CD14-positive monocyte (primary cell): ENCODE measurements around the gene CHRNB2. TPM values are rescaled to one million over a fixed set of nuclear protein-coding genes. Genes with fewer than 3 reads are reported as not detected.
A peak's percentile ranks its signal among the peaks of the same experiment; 100 is the strongest.

Experiments used
- DNase-seq, 3 donors: peaks; one replicate each; pipeline ENCODE4 v3.0.0-alpha.2; 2011 to 2022
- H2AFZ ChIP-seq: 2 replicates; pipeline ENCODE4 v1.6.0; 2012; ENCODE audit warnings: mild to moderate bottlenecking, low read depth, low read length, inconsistent platforms; ENCODE audit not compliant: insufficient read depth, poor library complexity, severe bottlenecking
- H3K27ac ChIP-seq, 2 donors: 1 replicate in 1 of 2; 2 replicates in 1 of 2; pipeline ENCODE4 v1.5.1; 2012 to 2013; ENCODE audit warnings: low read length in 2 of 2, control low read depth in 1 of 2, inconsistent platforms in 1 of 2, low read depth in 1 of 2, mild to moderate bottlenecking in 1 of 2
- H3K27me3 ChIP-seq, 2 donors: one replicate each; pipeline versions ENCODE4 v1.6.0 to v1.6.1; 2011 to 2013; ENCODE audit warnings: low read length in 2 of 2; ENCODE audit not compliant: control insufficient read depth in 2 of 2, insufficient read depth in 2 of 2
- H3K36me3 ChIP-seq, 2 donors: replicated peaks in 1 of 2; 1 replicate in 1 of 2; 2 replicates in 1 of 2; pipeline versions ENCODE4 v1.5.1 to v1.6.1; 2012 to 2013; ENCODE audit warnings: low read length in 2 of 2, control low read depth in 1 of 2, inconsistent platforms in 1 of 2, mild to moderate bottlenecking in 1 of 2; ENCODE audit not compliant: insufficient read depth in 2 of 2, control insufficient read depth in 1 of 2
- H3K4me1 ChIP-seq, 2 donors: 1 replicate in 1 of 2; 2 replicates in 1 of 2; pipeline versions ENCODE4 v1.5.1 to v1.6.1; 2012 to 2013; ENCODE audit warnings: low read length in 2 of 2, control low read depth in 1 of 2, inconsistent platforms in 1 of 2, mild to moderate bottlenecking in 1 of 2, moderate library complexity in 1 of 2; ENCODE audit not compliant: insufficient read depth in 2 of 2, control insufficient read depth in 1 of 2
- H3K4me2 ChIP-seq: replicated peaks from 2 replicates; pipeline ENCODE3; 2012; ENCODE audit warnings: low read length, moderate library complexity, mild to moderate bottlenecking; ENCODE audit not compliant: poor library complexity, severe bottlenecking; ENCODE audit errors: extremely low read depth
- H3K4me3 ChIP-seq, 3 experiments: fragments of 200-600 bp in 1 of 3; sonication (generic) in 1 of 3; replicated peaks in 1 of 3; 1 replicate in 2 of 3; 2 replicates in 1 of 3; pipeline ENCODE4 v1.5.1; 2011 to 2013; ENCODE audit warnings: low read length in 3 of 3, mild to moderate bottlenecking in 3 of 3, control low read depth in 2 of 3, low read depth in 2 of 3, inconsistent platforms in 1 of 3, moderate library complexity in 1 of 3
- H3K79me2 ChIP-seq: 2 replicates; pipeline ENCODE4 v1.6.0; 2012; ENCODE audit warnings: mild to moderate bottlenecking, control low read depth, inconsistent platforms, low read length, moderate library complexity; ENCODE audit not compliant: insufficient read depth
- H3K9ac ChIP-seq: 2 replicates; pipeline ENCODE4 v1.6.0; 2017; ENCODE audit warnings: low read length, mild to moderate bottlenecking; ENCODE audit not compliant: insufficient read depth, poor library complexity, severe bottlenecking
- H3K9me3 ChIP-seq, 2 donors: replicated peaks in 1 of 2; 1 replicate in 1 of 2; 2 replicates in 1 of 2; pipeline versions ENCODE4 v1.5.1 to v1.6.1; 2012 to 2013; ENCODE audit warnings: low read length in 2 of 2, control low read depth in 1 of 2; ENCODE audit not compliant: control insufficient read depth in 1 of 2, insufficient read depth in 1 of 2
- H4K20me1 ChIP-seq: 2 replicates; pipeline ENCODE4 v1.6.0; 2012; ENCODE audit warnings: mild to moderate bottlenecking, low read length, control low read depth, moderate library complexity; ENCODE audit not compliant: insufficient read depth
- H3K27ac Mint-ChIP-seq, 7 donors: one replicate each; pipeline ENCODE4 v1.8.0; 2020; ENCODE audit warnings: mild to moderate bottlenecking in 7 of 7, mixed read lengths in 7 of 7, moderate library complexity in 6 of 7, inconsistent platforms in 2 of 7
- H3K27me3 Mint-ChIP-seq, 3 donors: one replicate each; pipeline ENCODE4 v1.8.0; 2021 to 2022; ENCODE audit warnings: low read depth in 3 of 3, mild to moderate bottlenecking in 3 of 3, mixed read lengths in 3 of 3, moderate library complexity in 3 of 3, inconsistent platforms in 1 of 3
- H3K36me3 Mint-ChIP-seq, 2 donors: one replicate each; pipeline ENCODE4 v1.8.0; 2020; ENCODE audit warnings: mixed read lengths in 2 of 2, inconsistent platforms in 1 of 2, mild to moderate bottlenecking in 1 of 2
- H3K4me1 Mint-ChIP-seq: one replicate; pipeline ENCODE4 v1.8.0; 2020; ENCODE audit warnings: mild to moderate bottlenecking, mixed read lengths
- H3K4me3 Mint-ChIP-seq, 2 donors: one replicate each; pipeline ENCODE4 v1.8.0; 2020; ENCODE audit warnings: mild to moderate bottlenecking in 2 of 2, mixed read lengths in 2 of 2, moderate library complexity in 1 of 2
- H3K9me3 Mint-ChIP-seq, 7 donors: one replicate each; pipeline ENCODE4 v1.8.0; 2020 to 2022; ENCODE audit warnings: mixed read lengths in 7 of 7, mild to moderate bottlenecking in 6 of 7, moderate library complexity in 6 of 7, inconsistent platforms in 2 of 7
- WGBS: methylation state at CpG from one replicate; pipeline ENCODE4 v1.1.5; 2013; ENCODE audit warnings: missing lambda C conversion rate; ENCODE audit not compliant: insufficient coverage; 5-methylcytosine and 5-hydroxymethylcytosine counted together
- intact Hi-C, 2 donors: fragments of 100-400 bp; cut with micrococcal nuclease; formaldehyde crosslinking; loops; one replicate each; pipeline versions ENCODE4 v1.15.0 to v1.15.1; 2023
- polyA plus RNA-seq, 3 donors: library from polyadenylated mRNA; depleted of rRNA in 1 of 3; unstranded in 2 of 3; stranded (reverse) in 1 of 3; fragments of 300-500 nt in 2 of 3; fragments of >200 nt in 1 of 3; fragmentation: Illumina TruSeq in 2 of 3; gene quantifications; 1 replicate in 2 of 3; 2 replicates in 1 of 3; pipeline ENCODE4 v1.2.3, GENCODE V29; 2012 to 2021
- TF ChIP-seq, protein P1 (sequence below): fragments of 200-600 bp; IDR thresholded peaks from one replicate; pipeline ENCODE4 v1.8.0; 2022; ENCODE audit warnings: antibody characterized with exemption, mild to moderate bottlenecking

Gene CHRNB2
- polyA plus RNA-seq, 3 donors, result 0.05 TPM; not detected in 2

GRCh38 chr1:154550070-154550469 lies 17.5 kb upstream of the CHRNB2 start:
- H3K4me3 ChIP-seq, result no peak overlapping the region
- no peak overlapping the region for H3K9ac ChIP-seq
- Mint-ChIP-seq H3K36me3 (peaks cover 65 to 67% of the 10 kb centered on the region in 2 donors), H3K4me3 (no peak overlapping the region), H3K27me3 (peaks cover 0 to 2% (median under 1%) of the 10 kb centered on the region in 3 donors), H3K4me1 (peaks cover 19% of the 10 kb centered on the region), H3K27ac (no peak overlapping the region), H3K9me3 (no peaks in the 10 kb centered on the region)
- peaks cover 3% of the 10 kb centered on the region for H3K79me2 ChIP-seq
- intact Hi-C loops, result loop anchor here in 1 of 2 donors (10.0 kb wide), 2 partner anchors 385 to 535 kb away; partner anchors contain the start of gene PMVK
- no peak for DNase-seq
- 94% methylated on average over 4 of the region's 5 CpGs for WGBS
- H2AFZ ChIP-seq, result no peak overlapping the region
- no peaks in the 10 kb centered on the region for H3K27me3 ChIP-seq
- H4K20me1 ChIP-seq, result peaks cover 71% of the 10 kb centered on the region
- TF ChIP-seq, protein P1, sequence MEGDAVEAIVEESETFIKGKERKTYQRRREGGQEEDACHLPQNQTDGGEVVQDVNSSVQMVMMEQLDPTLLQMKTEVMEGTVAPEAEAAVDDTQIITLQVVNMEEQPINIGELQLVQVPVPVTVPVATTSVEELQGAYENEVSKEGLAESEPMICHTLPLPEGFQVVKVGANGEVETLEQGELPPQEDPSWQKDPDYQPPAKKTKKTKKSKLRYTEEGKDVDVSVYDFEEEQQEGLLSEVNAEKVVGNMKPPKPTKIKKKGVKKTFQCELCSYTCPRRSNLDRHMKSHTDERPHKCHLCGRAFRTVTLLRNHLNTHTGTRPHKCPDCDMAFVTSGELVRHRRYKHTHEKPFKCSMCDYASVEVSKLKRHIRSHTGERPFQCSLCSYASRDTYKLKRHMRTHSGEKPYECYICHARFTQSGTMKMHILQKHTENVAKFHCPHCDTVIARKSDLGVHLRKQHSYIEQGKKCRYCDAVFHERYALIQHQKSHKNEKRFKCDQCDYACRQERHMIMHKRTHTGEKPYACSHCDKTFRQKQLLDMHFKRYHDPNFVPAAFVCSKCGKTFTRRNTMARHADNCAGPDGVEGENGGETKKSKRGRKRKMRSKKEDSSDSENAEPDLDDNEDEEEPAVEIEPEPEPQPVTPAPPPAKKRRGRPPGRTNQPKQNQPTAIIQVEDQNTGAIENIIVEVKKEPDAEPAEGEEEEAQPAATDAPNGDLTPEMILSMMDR, result no peak
- no peaks in the 10 kb centered on the region for H3K9me3 ChIP-seq
- no peak overlapping the region for H3K4me2 ChIP-seq
- peaks cover 62 to 75% of the 10 kb centered on the region in 2 donors for H3K36me3 ChIP-seq
- peaks cover 3 to 11% of the 10 kb centered on the region in 2 donors for H3K4me1 ChIP-seq
- no peak overlapping the region for H3K27ac ChIP-seq

GRCh38 chr1:154550657-154551056 lies 16.9 kb upstream of the CHRNB2 start:
- peaks cover 68 to 81% of the 10 kb centered on the region in 2 donors for H3K36me3 ChIP-seq
- Mint-ChIP-seq H3K4me1 (peaks cover 19% of the 10 kb centered on the region), H3K36me3 (peaks cover 71 to 73% of the 10 kb centered on the region in 2 donors), H3K27me3 (peaks cover 0 to 2% (median 0%) of the 10 kb centered on the region in 3 donors), H3K4me3 (no peak overlapping the region), H3K27ac (peak overlapping the region in 1 of 7 donors; percentile 37), H3K9me3 (no peaks in the 10 kb centered on the region)
- H4K20me1 ChIP-seq, result peaks cover 77% of the 10 kb centered on the region
- WGBS, result 89% methylated on average over 6 of the region's 6 CpGs
- H3K27me3 ChIP-seq, result no peaks in the 10 kb centered on the region
- H3K4me3 ChIP-seq, result no peak overlapping the region
- H3K4me1 ChIP-seq, result peaks cover 3 to 11% of the 10 kb centered on the region in 2 donors
- no peak overlapping the region for H3K4me2 ChIP-seq
- no peaks in the 10 kb centered on the region for H3K9me3 ChIP-seq
- intact Hi-C loops, result loop anchor here in 1 of 2 donors (10.0 kb wide), 2 partner anchors 384 to 534 kb away; partner anchors contain the start of gene PMVK
- TF ChIP-seq, protein P1, result no peak
- H2AFZ ChIP-seq, result no peak overlapping the region
- H3K27ac ChIP-seq, result no peak overlapping the region
- no peak for DNase-seq
- no peak overlapping the region for H3K9ac ChIP-seq
- H3K79me2 ChIP-seq, result peaks cover 9% of the 10 kb centered on the region
